Mesothelial cell of epicardium (in vitro differentiated cells): ENCODE data around the gene STAT5A. TPM values are rescaled to one million over a fixed set of nuclear protein-coding genes. Genes with fewer than 3 reads are reported as not detected.
"Not testable (repeated sequence)": the region's sequence is repeated elsewhere in the genome, so short reads cannot be mapped to it uniquely, and the experiment has no call there.

Source experiments
- DNase-seq, 2 experiments: peaks; one replicate each; pipeline ENCODE4 v3.0.0; 2021; ENCODE audit warnings: low spot score in 2 of 2; ENCODE audit not compliant: unreplicated experiment in 2 of 2
- H3K27ac Mint-ChIP-seq: 2 replicates; pipeline ENCODE4 v1.8.0; 2021; ENCODE audit warnings: mixed read lengths
- H3K27me3 Mint-ChIP-seq: 2 replicates; pipeline ENCODE4 v1.8.0; 2021; ENCODE audit warnings: low read depth, mixed read lengths
- H3K36me3 Mint-ChIP-seq: 2 replicates; pipeline ENCODE4 v1.8.0; 2021; ENCODE audit warnings: mixed read lengths
- H3K4me1 Mint-ChIP-seq: 2 replicates; pipeline ENCODE4 v1.8.0; 2021; ENCODE audit warnings: mixed read lengths
- H3K4me3 Mint-ChIP-seq: 2 replicates; pipeline ENCODE4 v1.8.0; 2021; ENCODE audit warnings: mild to moderate bottlenecking, moderate library complexity, mixed read lengths
- H3K9me3 Mint-ChIP-seq: 2 replicates; pipeline ENCODE4 v1.8.0; 2021; ENCODE audit warnings: mixed read lengths
- total RNA-seq: library from RNA; stranded (reverse); gene quantifications from 3 replicates; pipeline ENCODE4 v1.2.1, GENCODE V29; 2021
- TF ChIP-seq, protein P1 (sequence below): fragments of 200-600 bp; sonication (generic); IDR thresholded peaks from one replicate; pipeline ENCODE4 v1.5.0; 2021; ENCODE audit warnings: antibody characterized with exemption; ENCODE audit not compliant: unreplicated experiment

The STAT5A gene
- total RNA-seq, 1 donor from 2014 or later, result 11.7 TPM

DNA sequence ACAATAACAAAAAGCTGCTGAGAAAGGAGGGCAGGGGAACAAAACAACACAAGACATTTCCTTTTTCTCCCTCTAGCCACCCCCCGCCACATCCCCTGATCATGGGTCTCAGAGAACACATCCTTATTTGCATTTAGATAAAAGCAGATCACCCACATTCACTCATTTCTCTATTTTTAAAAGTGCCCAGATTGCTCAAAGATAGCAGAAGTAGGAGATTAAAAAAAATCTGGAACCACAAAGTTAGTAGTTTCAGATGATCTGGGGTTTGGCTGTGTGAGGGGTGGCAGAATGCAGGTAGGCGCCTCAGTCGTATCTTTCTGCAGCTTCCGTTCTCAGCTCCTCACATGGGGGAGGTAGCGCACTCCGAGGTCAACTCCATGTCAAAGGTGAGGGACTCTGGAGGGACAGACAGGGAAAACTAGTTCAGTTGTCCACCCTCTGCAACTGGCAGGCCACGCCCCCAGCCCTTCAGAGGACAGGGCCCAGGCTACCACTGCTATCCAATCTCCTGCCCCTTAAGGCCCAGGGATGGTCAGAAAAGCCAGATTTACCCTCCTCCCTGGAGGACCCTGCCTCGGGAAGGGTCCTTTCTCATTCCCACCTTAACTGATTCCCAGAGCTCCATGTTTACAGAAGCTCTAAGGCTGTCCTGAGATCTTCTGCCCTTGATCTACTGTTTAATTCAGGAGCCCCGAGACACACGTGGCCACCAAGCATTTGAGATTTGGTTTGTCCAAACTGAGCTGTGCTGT is 27.3 kb downstream of the STAT5A start:
- Mint-ChIP-seq H3K36me3 (peaks cover 27% of the 10 kb centered on the region), H3K4me1 (peaks cover 24% of the 10 kb centered on the region)

GRCh38 chr17:42316755-42317154 is 28.5 kb downstream of the STAT5A start:
- Mint-ChIP-seq H3K9me3 (no peaks in the 10 kb centered on the region), H3K27me3 (no peaks in the 10 kb centered on the region), H3K4me1 (peaks cover 12% of the 10 kb centered on the region), H3K36me3 (peaks cover 34% of the 10 kb centered on the region), H3K4me3 (no peak overlapping the region), H3K27ac (no peak overlapping the region)
- TF ChIP-seq, protein P1, sequence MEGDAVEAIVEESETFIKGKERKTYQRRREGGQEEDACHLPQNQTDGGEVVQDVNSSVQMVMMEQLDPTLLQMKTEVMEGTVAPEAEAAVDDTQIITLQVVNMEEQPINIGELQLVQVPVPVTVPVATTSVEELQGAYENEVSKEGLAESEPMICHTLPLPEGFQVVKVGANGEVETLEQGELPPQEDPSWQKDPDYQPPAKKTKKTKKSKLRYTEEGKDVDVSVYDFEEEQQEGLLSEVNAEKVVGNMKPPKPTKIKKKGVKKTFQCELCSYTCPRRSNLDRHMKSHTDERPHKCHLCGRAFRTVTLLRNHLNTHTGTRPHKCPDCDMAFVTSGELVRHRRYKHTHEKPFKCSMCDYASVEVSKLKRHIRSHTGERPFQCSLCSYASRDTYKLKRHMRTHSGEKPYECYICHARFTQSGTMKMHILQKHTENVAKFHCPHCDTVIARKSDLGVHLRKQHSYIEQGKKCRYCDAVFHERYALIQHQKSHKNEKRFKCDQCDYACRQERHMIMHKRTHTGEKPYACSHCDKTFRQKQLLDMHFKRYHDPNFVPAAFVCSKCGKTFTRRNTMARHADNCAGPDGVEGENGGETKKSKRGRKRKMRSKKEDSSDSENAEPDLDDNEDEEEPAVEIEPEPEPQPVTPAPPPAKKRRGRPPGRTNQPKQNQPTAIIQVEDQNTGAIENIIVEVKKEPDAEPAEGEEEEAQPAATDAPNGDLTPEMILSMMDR, result no peak
- no peak for DNase-seq

More for the DNA sequence above, 27.3 kb downstream of the STAT5A start:
- no peak overlapping the region for H3K4me3 Mint-ChIP-seq
- no peaks in the 10 kb centered on the region for H3K27me3 Mint-ChIP-seq
- DNase-seq, result no peak
- TF ChIP-seq, protein P1, result no peak
- H3K9me3 Mint-ChIP-seq, result no peaks in the 10 kb centered on the region
- no peak overlapping the region for H3K27ac Mint-ChIP-seq

DNA sequence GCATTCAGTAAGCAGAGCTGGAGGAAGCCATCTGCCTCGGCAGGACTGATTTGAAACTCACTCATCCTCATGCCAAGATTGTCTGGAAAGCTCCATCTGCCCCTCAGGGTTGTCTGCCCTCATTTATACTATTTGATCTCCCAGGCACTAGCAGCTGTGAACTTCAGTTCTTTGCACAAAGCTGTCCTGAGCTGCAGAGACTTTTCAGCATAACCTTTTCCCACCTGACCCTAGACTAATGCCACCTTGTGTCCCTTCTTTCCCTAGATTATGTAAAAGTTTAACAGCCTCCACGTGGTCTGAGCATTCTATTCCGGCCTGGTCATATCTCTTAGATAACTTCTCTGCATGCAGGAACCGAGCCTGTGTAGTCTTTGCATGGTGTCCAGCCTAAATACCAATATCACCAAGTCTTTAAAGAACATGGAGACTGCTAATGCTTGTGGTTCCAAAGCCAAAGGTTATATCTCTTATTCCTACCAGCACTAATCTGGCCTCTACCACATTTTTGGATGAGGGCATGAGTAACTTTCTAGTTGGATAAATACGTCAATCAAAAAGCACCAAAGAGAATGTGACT is 29.1 kb downstream of the STAT5A start:
- Mint-ChIP-seq H3K27me3 (no peaks in the 10 kb centered on the region), H3K9me3 (no peaks in the 10 kb centered on the region), H3K36me3 (peaks cover 38% of the 10 kb centered on the region), H3K4me1 (peaks cover 8% of the 10 kb centered on the region), H3K4me3 (no peak overlapping the region), H3K27ac (no peak overlapping the region)
- TF ChIP-seq, protein P1, result no peak
- DNase-seq, result no peak

GRCh38 chr17:42317967-42318366 is 29.7 kb downstream of the STAT5A start:
- H3K27ac Mint-ChIP-seq, DNase-seq, H3K9me3 Mint-ChIP-seq, H3K4me1 Mint-ChIP-seq, H3K27me3 Mint-ChIP-seq, H3K4me3 Mint-ChIP-seq: not testable (repeated sequence)
- H3K36me3 Mint-ChIP-seq, result peaks cover 38% of the 10 kb centered on the region

- no peak overlapping the region for H3K27ac Mint-ChIP-seq
- no peaks in the 10 kb centered on the region for H3K27me3 Mint-ChIP-seq
- DNase-seq, result no peak
- TF ChIP-seq, protein P1, result no peak
- H3K4me1 Mint-ChIP-seq, result no peaks in the 10 kb centered on the region
- peaks cover 34% of the 10 kb centered on the region for H3K36me3 Mint-ChIP-seq
- no peak overlapping the region for H3K4me3 Mint-ChIP-seq
- H3K9me3 Mint-ChIP-seq, result no peaks in the 10 kb centered on the region
These were observed 33.3 kb downstream of the STAT5A start for GRCh38 chr17:42321555-42321954.
